Measurements from ENCODE around the gene KCNIP1. TPM values are rescaled to one million over a fixed set of nuclear protein-coding genes. Genes with fewer than 3 reads are reported as not detected.

KCNIP1 gene
- total RNA-seq, 3 donors from 2014 or later (not counting 1 experiment from before 2014, with no cell fraction given), result not detected

DNA sequence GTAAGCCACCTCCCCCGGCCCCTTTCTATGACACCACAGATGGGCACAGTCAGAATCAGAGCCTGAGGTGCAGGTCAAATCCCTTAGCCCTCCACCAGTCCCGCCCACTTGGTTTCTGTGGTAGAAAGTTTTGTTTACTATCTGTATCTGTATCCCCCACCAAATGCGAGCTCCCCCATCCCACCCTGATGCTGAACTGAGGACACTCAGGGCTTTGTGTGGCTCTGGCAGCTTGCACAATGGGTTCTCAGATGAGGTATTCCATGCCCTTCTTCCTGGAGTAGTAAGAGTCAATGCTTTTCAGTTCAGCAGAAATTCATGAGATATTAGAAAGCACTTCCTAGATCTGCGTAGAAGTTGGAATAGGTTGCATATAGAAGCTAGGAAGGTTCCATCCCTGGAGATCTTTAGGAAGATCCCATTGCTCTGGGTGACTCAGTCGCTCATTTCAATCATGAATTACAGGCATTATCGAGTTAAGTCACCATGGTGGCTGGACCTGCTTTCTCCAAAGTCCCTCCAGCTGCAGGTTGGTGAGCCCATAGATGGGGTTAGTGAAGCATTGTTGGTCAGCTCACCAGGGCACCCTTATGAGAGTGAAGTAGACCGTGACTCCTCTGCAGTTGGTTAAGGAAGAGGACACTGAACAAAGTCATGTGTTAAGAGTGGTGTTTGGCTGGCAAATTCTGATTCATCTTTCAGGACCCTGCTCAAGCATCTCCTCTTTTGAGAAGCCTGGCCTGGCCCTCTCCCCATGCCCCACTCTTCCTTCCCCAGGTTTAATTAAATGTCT lies 10.6 kb upstream of the KCNIP1 start:
- H3K27me3 Mint-ChIP-seq (ENCODE audit: low read depth in 2 of 2), result peaks cover 22 to 23% of the 10 kb centered on the region in 2 donors
- Histone ChIP-seq H3K36me3 (ENCODE audit: control insufficient read depth, insufficient read depth, low read length) (no peaks in the 10 kb centered on the region), H3K27ac (ENCODE audit: low read length) (no peak overlapping the region), H3K9me3 (ENCODE audit: control insufficient read depth, insufficient read depth, low read length) (no peaks in the 10 kb centered on the region), H3K4me1 (ENCODE audit: control insufficient read depth, insufficient read depth, low read length) (no peaks in the 10 kb centered on the region), H3K4me3 (ENCODE audit: low read length) (no peak overlapping the region), H3K27me3 (ENCODE audit: control insufficient read depth, insufficient read depth, low read length) (no peaks in the 10 kb centered on the region)
- H3K36me3 Mint-ChIP-seq, result no peaks in the 10 kb centered on the region
- TF ChIP-seq, protein P1, sequence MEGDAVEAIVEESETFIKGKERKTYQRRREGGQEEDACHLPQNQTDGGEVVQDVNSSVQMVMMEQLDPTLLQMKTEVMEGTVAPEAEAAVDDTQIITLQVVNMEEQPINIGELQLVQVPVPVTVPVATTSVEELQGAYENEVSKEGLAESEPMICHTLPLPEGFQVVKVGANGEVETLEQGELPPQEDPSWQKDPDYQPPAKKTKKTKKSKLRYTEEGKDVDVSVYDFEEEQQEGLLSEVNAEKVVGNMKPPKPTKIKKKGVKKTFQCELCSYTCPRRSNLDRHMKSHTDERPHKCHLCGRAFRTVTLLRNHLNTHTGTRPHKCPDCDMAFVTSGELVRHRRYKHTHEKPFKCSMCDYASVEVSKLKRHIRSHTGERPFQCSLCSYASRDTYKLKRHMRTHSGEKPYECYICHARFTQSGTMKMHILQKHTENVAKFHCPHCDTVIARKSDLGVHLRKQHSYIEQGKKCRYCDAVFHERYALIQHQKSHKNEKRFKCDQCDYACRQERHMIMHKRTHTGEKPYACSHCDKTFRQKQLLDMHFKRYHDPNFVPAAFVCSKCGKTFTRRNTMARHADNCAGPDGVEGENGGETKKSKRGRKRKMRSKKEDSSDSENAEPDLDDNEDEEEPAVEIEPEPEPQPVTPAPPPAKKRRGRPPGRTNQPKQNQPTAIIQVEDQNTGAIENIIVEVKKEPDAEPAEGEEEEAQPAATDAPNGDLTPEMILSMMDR (IDR thresholded peaks at IDR 0.05), result no peak
- intact Hi-C loops (cut with micrococcal nuclease), result no loop called here
- ATAC-seq (no peak), DNase-seq (no peak)
- no peaks in the 10 kb centered on the region for H3K9me3 Mint-ChIP-seq
- no peak overlapping the region for H3K27ac Mint-ChIP-seq
- no peak overlapping the region for H3K4me3 Mint-ChIP-seq
- 83% methylated on average over 6 of the region's 7 CpGs for WGBS (ENCODE audit: insufficient coverage)
- H3K4me1 Mint-ChIP-seq, result no peaks in the 10 kb centered on the region

DNA sequence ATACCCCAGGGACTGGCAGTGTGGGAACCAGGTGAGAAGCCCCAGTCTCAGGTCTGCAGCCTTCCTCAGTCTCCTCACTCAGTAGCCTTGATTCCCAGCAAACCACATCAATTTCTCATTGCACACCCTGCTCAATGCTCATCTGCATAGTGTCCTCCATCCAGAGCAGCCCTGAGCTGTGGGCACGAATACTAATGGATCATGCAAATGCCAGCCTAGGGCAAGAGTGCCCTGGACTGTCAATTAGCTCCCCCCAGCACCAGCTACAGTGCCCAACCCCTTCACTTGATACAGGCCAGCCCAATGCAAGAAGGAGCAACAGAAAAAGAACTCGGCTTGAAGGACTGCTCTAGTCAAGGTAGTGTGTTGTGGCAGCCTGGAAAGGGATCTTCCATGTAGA lies 9.8 kb upstream of the KCNIP1 start:
- no peak overlapping the region for H3K4me3 ChIP-seq (ENCODE audit: low read length)
- H3K27me3 ChIP-seq (ENCODE audit: control insufficient read depth, insufficient read depth, low read length), result no peaks in the 10 kb centered on the region
- no peaks in the 10 kb centered on the region for H3K36me3 ChIP-seq (ENCODE audit: control insufficient read depth, insufficient read depth, low read length)
- no peaks in the 10 kb centered on the region for H3K4me1 ChIP-seq (ENCODE audit: control insufficient read depth, insufficient read depth, low read length)
- DNase-seq (no peak), ATAC-seq (no peak)
- Mint-ChIP-seq H3K4me1 (no peaks in the 10 kb centered on the region), H3K4me3 (no peak overlapping the region), H3K27ac (no peak overlapping the region), H3K27me3 (ENCODE audit: low read depth in 2 of 2) (peaks cover 22 to 23% of the 10 kb centered on the region in 2 donors), H3K36me3 (no peaks in the 10 kb centered on the region), H3K9me3 (no peaks in the 10 kb centered on the region)
- TF ChIP-seq, protein P1 (IDR thresholded peaks at IDR 0.05), result no peak
- intact Hi-C loops (cut with micrococcal nuclease), result no loop called here
- 76% methylated on average over 2 of the region's 2 CpGs for WGBS (ENCODE audit: insufficient coverage)
- H3K9me3 ChIP-seq (ENCODE audit: control insufficient read depth, insufficient read depth, low read length), result no peaks in the 10 kb centered on the region
- H3K27ac ChIP-seq (ENCODE audit: low read length), result no peak overlapping the region

DNA sequence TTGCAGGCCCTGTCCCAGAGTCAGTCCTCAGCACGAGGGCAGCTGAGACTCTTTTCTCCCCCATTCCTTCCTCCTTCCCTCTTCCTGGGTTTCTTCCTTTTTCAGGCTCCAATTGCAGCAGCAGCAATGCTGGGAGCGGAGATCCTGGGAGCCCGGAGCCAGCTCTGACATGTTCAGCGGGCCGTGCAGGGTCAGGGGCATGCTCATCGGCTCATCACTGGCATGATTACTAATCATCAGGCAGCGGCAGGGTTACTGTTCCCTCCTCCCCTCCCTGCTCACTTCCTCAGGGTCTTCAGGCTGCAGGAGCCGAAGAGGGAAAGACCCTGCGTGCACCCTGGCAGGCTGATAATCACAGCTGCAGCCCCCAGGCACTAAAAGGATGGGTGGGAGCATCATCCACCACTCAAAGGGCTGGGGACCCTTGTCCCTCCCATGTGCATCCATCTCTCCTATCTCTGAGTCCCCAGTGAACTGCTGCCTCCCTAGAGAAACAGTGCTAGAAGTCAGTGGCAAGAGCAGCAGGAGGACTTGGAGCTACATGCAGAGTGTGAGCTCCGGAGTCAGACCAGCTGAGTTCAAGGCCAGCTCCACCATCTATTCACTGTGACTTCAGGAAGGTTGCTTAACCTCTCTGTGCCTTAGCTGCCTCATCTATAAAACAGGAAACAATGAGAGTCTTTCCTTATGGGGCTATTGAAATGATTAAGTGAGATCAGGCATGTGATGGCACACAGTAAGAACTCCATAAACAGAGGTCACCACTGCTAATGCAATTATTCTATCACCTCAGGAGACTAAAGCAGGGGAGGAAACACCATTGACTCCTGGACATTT lies 7.8 kb upstream of the KCNIP1 start:
- Mint-ChIP-seq H3K36me3 (no peaks in the 10 kb centered on the region), H3K27ac (no peak overlapping the region), H3K4me1 (no peaks in the 10 kb centered on the region), H3K9me3 (no peaks in the 10 kb centered on the region), H3K4me3 (no peak overlapping the region), H3K27me3 (ENCODE audit: low read depth in 2 of 2) (peaks cover 26 to 33% of the 10 kb centered on the region in 2 donors)
- ATAC-seq, result no peak
- 76% methylated on average over 10 of the region's 10 CpGs for WGBS (ENCODE audit: insufficient coverage)
- Histone ChIP-seq H3K9me3 (ENCODE audit: control insufficient read depth, insufficient read depth, low read length) (no peaks in the 10 kb centered on the region), H3K36me3 (ENCODE audit: control insufficient read depth, insufficient read depth, low read length) (no peaks in the 10 kb centered on the region), H3K4me3 (ENCODE audit: low read length) (no peak overlapping the region), H3K27ac (ENCODE audit: low read length) (no peak overlapping the region), H3K27me3 (ENCODE audit: control insufficient read depth, insufficient read depth, low read length) (no peaks in the 10 kb centered on the region), H3K4me1 (ENCODE audit: control insufficient read depth, insufficient read depth, low read length) (no peaks in the 10 kb centered on the region)
- TF ChIP-seq, protein P1 (IDR thresholded peaks at IDR 0.05), result no peak
- no peak for DNase-seq
- intact Hi-C loops (cut with micrococcal nuclease), result no loop called here

Measured in natural killer cell (primary cell).